Measurements from ENCODE around the gene IGFLR1. TPM values are rescaled to one million over a fixed set of nuclear protein-coding genes. Genes with fewer than 3 reads are reported as not detected.
A peak's percentile ranks its signal among the peaks of the same experiment; 100 is the strongest.

Gene IGFLR1
- polyA plus RNA-seq, 1 of the 3 experiments (the other 2 are of a cell fraction), result 5.6 TPM

GRCh38 chr19:35776102-35776788 is 34.0 kb upstream of the IGFLR1 start:
- WGBS (ENCODE audit: low lambda C conversion rate), result 54% methylated on average over 13 of the region's 13 CpGs
- peaks cover 8% of the 10 kb centered on the region for H3F3A ChIP-seq (replicated peaks; ENCODE audit: insufficient read depth)

More at GRCh38 chr19:35776102-35776788, 34.0 kb upstream of the IGFLR1 start:
- no peak overlapping the region for H3K27ac ChIP-seq (ENCODE audit: low read depth in 2 of 2, low read length in 1 of 2)
- peaks cover 0 to 3% of the 10 kb centered on the region in 2 experiments for H3K36me3 ChIP-seq (replicated peaks in 1 of 2; ENCODE audit: control insufficient read depth in 1 of 2, insufficient read depth in 2 of 2, low read length in 1 of 2)
- H3K4me2 ChIP-seq, result peak overlapping the region; percentile 90
- no peaks in the 10 kb centered on the region for H3K9me2 ChIP-seq
- H3K79me2 ChIP-seq (ENCODE audit: insufficient read depth), result peaks cover 13% of the 10 kb centered on the region; the same call in 1 of the 2 replicates
- no peaks in the 10 kb centered on the region for H4K20me1 ChIP-seq (ENCODE audit: insufficient read depth)
- peak overlapping the region; percentile 38; the same call in 1 of the 2 replicates for H3K9ac ChIP-seq
- ChIA-PET POLR2A (interaction anchor here (0.5 kb wide), 1 partner anchor 65 kb away, joined by 4 read pairs; no protein-coding TSS in a partner anchor), CTCF (interaction anchor here (1.0 to 1.4 kb wide), 2 partner anchors 11 to 44 kb away, joined by 3 read pairs; no protein-coding TSS in a partner anchor)
- 0 out of 2 replicates have a peak overlapping the region, but pooled peaks have one; percentile 41 for H2AFZ ChIP-seq (ENCODE audit: low read depth)
- H3K4me3 ChIP-seq (ENCODE audit: low read depth in 2 of 2, low read length in 1 of 2), result peak overlapping the region; percentile 59 to 76
- no peaks in the 10 kb centered on the region for H3K27me3 ChIP-seq (ENCODE audit: insufficient read depth)
- no peak for TF ChIP-seq RCOR1 (IDR thresholded peaks at IDR 0.05; ENCODE audit: low read length)
- no peak for TF ChIP-seq MXI1 (IDR thresholded peaks at IDR 0.05; ENCODE audit: low read depth, low read length)
- TF ChIP-seq, protein P1, sequence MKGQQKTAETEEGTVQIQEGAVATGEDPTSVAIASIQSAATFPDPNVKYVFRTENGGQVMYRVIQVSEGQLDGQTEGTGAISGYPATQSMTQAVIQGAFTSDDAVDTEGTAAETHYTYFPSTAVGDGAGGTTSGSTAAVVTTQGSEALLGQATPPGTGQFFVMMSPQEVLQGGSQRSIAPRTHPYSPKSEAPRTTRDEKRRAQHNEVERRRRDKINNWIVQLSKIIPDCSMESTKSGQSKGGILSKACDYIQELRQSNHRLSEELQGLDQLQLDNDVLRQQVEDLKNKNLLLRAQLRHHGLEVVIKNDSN (IDR thresholded peaks at IDR 0.05; ENCODE audit: borderline replicate concordance, low read depth), result no peak
- TF ChIP-seq SIN3A (IDR thresholded peaks at IDR 0.05; ENCODE audit: borderline replicate concordance, low read depth, low read length), result no peak
- no peak for TF ChIP-seq FOXM1 (IDR thresholded peaks at IDR 0.05; ENCODE audit: low read depth)
- no peak for TF ChIP-seq RAD21 (IDR thresholded peaks at IDR 0.05; ENCODE audit: low read length)
- TF ChIP-seq RXRA (IDR thresholded peaks at IDR 0.05; ENCODE audit: borderline replicate concordance, low read depth), result no peak
- no peak for TF ChIP-seq PBX3 (IDR thresholded peaks at IDR 0.05)
- no peak for TF ChIP-seq CHD2 (IDR thresholded peaks at IDR 0.05; ENCODE audit: low read length, partially characterized antibody)
- no peak for TF ChIP-seq MEF2A (IDR thresholded peaks at IDR 0.05; ENCODE audit: borderline replicate concordance, low read depth)
- no peak for TF ChIP-seq FOSL2 (IDR thresholded peaks at IDR 0.05; ENCODE audit: borderline replicate concordance, low read depth)
- no peak for TF ChIP-seq FOXJ3 (CRISPR knock-in tag; IDR thresholded peaks at IDR 0.05)
- no peak for TF ChIP-seq MAX (IDR thresholded peaks at IDR 0.05; ENCODE audit: low read depth)
- no peak for TF ChIP-seq TCF12 (IDR thresholded peaks at IDR 0.05)
- no peak for TF ChIP-seq EP300 (IDR thresholded peaks at IDR 0.05; ENCODE audit: borderline replicate concordance in 1 of 2, low read depth in 1 of 2, low read length in 1 of 2)
- peaks cover 0 to 12% of the 10 kb centered on the region in 2 experiments; a peak in 2 of 4 replicates for H3K4me1 ChIP-seq (ENCODE audit: control insufficient read depth in 1 of 2, insufficient read depth in 2 of 2, low read depth in 1 of 2, low read length in 1 of 2)
- H3K9me3 ChIP-seq, result no peaks in the 10 kb centered on the region
- no peak for DNase-seq
